HepG2 (cell line): Measurements from ENCODE around the gene MED13L. TPM values are rescaled to one million over a fixed set of nuclear protein-coding genes. Genes with fewer than 3 reads are reported as not detected.

Experiments
- ATAC-seq: fragments of 200-7000 bp; cut with Tn5 transposase; 3 replicates; pipeline ENCODE4 v1.9.1; 2020; ENCODE audit warnings: mild to moderate bottlenecking, moderate library complexity
- BruUV-seq: library from RNA; stranded (reverse); fragments of 400-500 nt; replicated peaks from 2 replicates; lab custom pipeline; 2021; lab: Mats Ljungman, UMichigan
- CTCF ChIA-PET: fragments of 300-600 bp; formaldehyde crosslinking; extraction: SDS; loops from one replicate; lab custom pipeline; 2021; ENCODE audit warnings: low total read pairs, inconsistent platforms, low intra/inter-chr PET ratio; lab: Yijun Ruan, JAX
- POLR2A ChIA-PET: fragments of 350-600 bp; sonication (Branson Sonifier 250); formaldehyde crosslinking; loops from one replicate; lab custom pipeline; 2020; ENCODE audit warnings: antibody characterized with exemption, inconsistent platforms; lab: Yijun Ruan, JAX
- DNase-seq: peaks from one replicate; pipeline ENCODE4 v3.0.0-alpha.2; 2015; ENCODE audit warnings: low spot score
- FAIRE-seq: peaks from 3 replicates; lab custom pipeline; 2011; peaks lifted over from hg19 to GRCh38; lab: Jason Lieb, UNC
- H2AFZ ChIP-seq: one replicate; pipeline ENCODE4 v1.6.1; 2011; ENCODE audit warnings: low read length, inconsistent platforms
- H3K27ac ChIP-seq: fragments of 300-600 bp; 3 replicates; pipeline ENCODE4 v1.8.0; 2011; ENCODE audit warnings: mixed run types, mild to moderate bottlenecking, mixed read lengths, low read length, inconsistent platforms; ENCODE audit not compliant: insufficient read depth; ENCODE audit errors: extremely low read length
- H3K27me3 ChIP-seq, 2 experiments: fragments of 200-600 bp in 1 of 2; 2 replicates in 1 of 2; 3 replicates in 1 of 2; pipeline versions ENCODE4 v1.6.0 to v1.8.0; 2011; ENCODE audit warnings: low read length in 2 of 2, mild to moderate bottlenecking in 2 of 2, moderate library complexity in 2 of 2, inconsistent platforms in 1 of 2; ENCODE audit not compliant: insufficient read depth in 2 of 2, control insufficient read depth in 1 of 2
- H3K36me3 ChIP-seq, 2 experiments: fragments of 200-600 bp in 1 of 2; replicated peaks in 1 of 2; 2 replicates in 1 of 2; 3 replicates in 1 of 2; pipeline versions ENCODE4 v1.5.1 to v1.8.0; 2011; ENCODE audit warnings: low read length in 2 of 2, inconsistent platforms in 1 of 2; ENCODE audit not compliant: insufficient read depth in 2 of 2, control insufficient read depth in 1 of 2
- H3K4me1 ChIP-seq: 2 replicates; pipeline ENCODE4 v1.5.1; 2012; ENCODE audit warnings: low read length, inconsistent platforms; ENCODE audit not compliant: insufficient read depth
- H3K4me2 ChIP-seq: 2 replicates; pipeline ENCODE4 v1.6.0; 2011; ENCODE audit warnings: low read depth, low read length, inconsistent platforms
- H3K4me3 ChIP-seq, 3 experiments: fragments of 200-600 bp in 1 of 3; sonication (generic), shearing (Covaris generic) in 1 of 3; replicated peaks in 1 of 3; 2 replicates each; pipeline ENCODE4 v1.5.1; 2011 to 2016; ENCODE audit warnings: low read length in 3 of 3, inconsistent platforms in 2 of 3, low read depth in 2 of 3, mild to moderate bottlenecking in 2 of 3, control low read depth in 1 of 3, mixed read lengths in 1 of 3; ENCODE audit not compliant: insufficient read depth in 1 of 3
- H3K79me2 ChIP-seq: one replicate; pipeline ENCODE4 v1.6.1; 2011; ENCODE audit warnings: low read length, inconsistent platforms; ENCODE audit not compliant: insufficient read depth
- H3K9ac ChIP-seq: 2 replicates; pipeline ENCODE4 v1.6.0; 2011; ENCODE audit warnings: mild to moderate bottlenecking, low read depth, low read length, inconsistent platforms; ENCODE audit not compliant: insufficient read depth
- H3K9me3 ChIP-seq: 2 replicates; pipeline ENCODE4 v1.5.1; 2012; ENCODE audit warnings: mild to moderate bottlenecking, low read length
- H4K20me1 ChIP-seq: 2 replicates; pipeline ENCODE4 v1.6.0; 2011; ENCODE audit warnings: inconsistent platforms, mild to moderate bottlenecking, low read length, moderate library complexity; ENCODE audit not compliant: insufficient read depth
- HNF1A ChIP-seq, 2 experiments: sonication (generic) in 1 of 2; formaldehyde crosslinking in 1 of 2; IDR thresholded peaks; 2 replicates each; pipeline versions ENCODE4 v1.4.0 to v1.6.1; 2016 to 2020; ENCODE audit warnings: borderline replicate concordance in 1 of 2, low read depth in 1 of 2, mild to moderate bottlenecking in 1 of 2, missing genetic modification reagents in 1 of 2
- MBD4 ChIP-seq: IDR thresholded peaks from 2 replicates; pipeline ENCODE4 v1.6.1; 2012; ENCODE audit warnings: low read length, inconsistent platforms, borderline replicate concordance
- POGZ ChIP-seq: sonication (generic); formaldehyde crosslinking; IDR thresholded peaks from 2 replicates; pipeline ENCODE4 v1.4.0; 2020; ENCODE audit warnings: mild to moderate bottlenecking, missing genetic modification reagents
- ZNF441 ChIP-seq: sonication (generic); formaldehyde crosslinking; IDR thresholded peaks from 2 replicates; pipeline ENCODE4 v1.7.0; 2021; ENCODE audit warnings: missing genetic modification reagents, borderline replicate concordance
- ZNF703 ChIP-seq: sonication (generic); formaldehyde crosslinking; IDR thresholded peaks from 2 replicates; pipeline ENCODE4 v1.5.1; 2020; ENCODE audit warnings: missing genetic modification reagents, mild to moderate bottlenecking, moderate library complexity, borderline replicate concordance
- WGBS: methylation state at CpG from one replicate; pipeline ENCODE4 v1.1.6; 2017; ENCODE audit warnings: low lambda C conversion rate; 5-methylcytosine and 5-hydroxymethylcytosine counted together
- in situ Hi-C: cut with HindIII; loops from 2 replicates; pipeline ENCODE4 v1.10.0; 2017; ENCODE audit warnings: low pct_unique_long_range_greater_than_20kb; ENCODE audit not compliant: extremely low pct_ligation_motif_present
- intact Hi-C: fragments of 100-400 bp; cut with micrococcal nuclease; formaldehyde crosslinking; loops from one replicate; pipeline ENCODE4 v1.10.0; 2022; ENCODE audit not compliant: unreplicated experiment
- polyA plus RNA-seq, 8 experiments: library from polyadenylated mRNA; depleted of rRNA in 3 of 8; stranded (reverse) in 7 of 8; unstranded in 1 of 8; fragments of >200 nt; fragmentation: Illumina TruSeq in 4 of 8; extraction: Trizol in 4 of 8; gene quantifications; 2 replicates each; pipeline versions ENCODE4 v1.2.1 to v1.2.3, GENCODE V29; 2011 to 2016; ENCODE audit warnings: low read depth in 4 of 8, missing spikeins in 1 of 8, mixed read lengths in 1 of 8; ENCODE audit not compliant: insufficient read depth in 1 of 8
- total RNA-seq, 5 experiments: library from RNA; depleted of rRNA; stranded (reverse); fragments of >200 nt; fragmentation: Illumina TruSeq; extraction: Trizol; gene quantifications; 2 replicates each; pipeline ENCODE4 v1.2.3, GENCODE V29; 2016; ENCODE audit warnings: low read depth in 1 of 5

MED13L gene
- total and polyA plus RNA-seq, 2 of the 13 experiments (the other 11 are each of a cell fraction or from before 2014, with no cell fraction given), result 24.8 to 38.9 TPM

GRCh38 chr12:116166306-116166705 is 111.2 kb downstream of the MED13L start (continued):
- TF ChIP-seq HNF1A (IDR thresholded peaks at IDR 0.05; ENCODE audit: low read depth), result no peak
- TF ChIP-seq HNF1A (CRISPR knock-in tag; IDR thresholded peaks at IDR 0.05; ENCODE audit: borderline replicate concordance), result no peak
- no peak for TF ChIP-seq ZNF703

GRCh38 chr12:116165036-116165425 is 112.5 kb downstream of the MED13L start:
- DNase-seq (no peak), FAIRE-seq (no peak), ATAC-seq (no peak)
- Histone ChIP-seq H2AFZ (no peak overlapping the region), H3K4me3 (no peak overlapping the region), H3K4me1 (peaks cover 33% of the 10 kb centered on the region), H3K9ac (no peak overlapping the region), H3K79me2 (peaks cover 23% of the 10 kb centered on the region), H3K9me3 (no peaks in the 10 kb centered on the region), H4K20me1 (peaks cover 13% of the 10 kb centered on the region; the same call in 1 of the 2 replicates), H3K27me3 (no peaks in the 10 kb centered on the region), H3K27ac (no peak overlapping the region), H3K36me3 (no peaks in the 10 kb centered on the region), H3K4me2 (no peak overlapping the region)
- ChIA-PET CTCF (no interaction called here), POLR2A (no interaction called here)
- TF ChIP-seq ZNF441 (CRISPR knock-in tag) (peak; percentile 83; the same call in 1 of the 2 replicates), MBD4 (no peak), POGZ (0 out of 2 replicates have a peak, but pooled peaks have one; percentile 16)
- in situ Hi-C loops (no loop called here), intact Hi-C loops (no loop called here)
- WGBS, result 79% methylated on average over 4 of the region's 4 CpGs
- BruUV-seq, result no TSS peak
